Activated CD4-positive, CD25-positive, alpha-beta regulatory T cell treated with anti-CD3 and anti-CD28 coated beads, Interleukin-2, amount 50 U/mL, for 72 hours (primary cell): ENCODE data around the gene BNIP2.
"Not testable (repeated sequence)": the region's sequence is repeated elsewhere in the genome, so short reads cannot be mapped to it uniquely, and the experiment has no call there.

ENCODE experiments used
- DNase-seq: peaks from one replicate; pipeline ENCODE4 v3.0.0; 2021

Gene BNIP2

GRCh38 chr15:59687836-59688235, 1.3 kb downstream of the BNIP2 start:
- DNase-seq: no peak

GRCh38 chr15:59686389-59686788, 2.7 kb downstream of the BNIP2 start:
- DNase-seq: no peak

- DNase-seq: no peak
Observed at GRCh38 chr15:59685737-59686297, 3.3 kb downstream of the BNIP2 start.

- DNase-seq: no peak
Observed at GRCh38 chr15:59680870-59681269, 8.2 kb downstream of the BNIP2 start.

GRCh38 chr15:59680346-59680745, 8.8 kb downstream of the BNIP2 start:
- DNase-seq: no peak

GRCh38 chr15:59678620-59679019, 10.5 kb downstream of the BNIP2 start:
- DNase-seq: no peak

- no peak for DNase-seq
Observed at GRCh38 chr15:59678172-59678571, 10.9 kb downstream of the BNIP2 start.

GRCh38 chr15:59676565-59676964, 12.6 kb downstream of the BNIP2 start:
- no peak for DNase-seq

- no peak for DNase-seq
Observed at GRCh38 chr15:59674361-59674877, 14.7 kb downstream of the BNIP2 start.

GRCh38 chr15:59668556-59668955, 20.6 kb downstream of the BNIP2 start:
- no peak for DNase-seq

GRCh38 chr15:59662260-59662659, 26.9 kb downstream of the BNIP2 start:
- DNase-seq: no peak

- DNase-seq: no peak
Observed at GRCh38 chr15:59659366-59659765, 29.8 kb downstream of the BNIP2 start.

GRCh38 chr15:59657635-59658125, 31.4 kb downstream of the BNIP2 start:
- DNase-seq: no peak

- DNase-seq: peak; percentile 95
Observed at GRCh38 chr15:59656897-59657634, 32.1 kb downstream of the BNIP2 start, which contains the start of gene GTF2A2. Gene GTF2A2, minus strand, starts transcription at chr15:59657515. Its CDS starts 5,238 bp downstream, at chr15:59652277.

GRCh38 chr15:59654046-59654445, 35.1 kb downstream of the BNIP2 start:
- no peak for DNase-seq

GRCh38 chr15:59649603-59650002, 39.5 kb downstream of the BNIP2 start:
- no peak for DNase-seq

GRCh38 chr15:59647085-59647484, 42.0 kb downstream of the BNIP2 start:
- no peak for DNase-seq

GRCh38 chr15:59646277-59646676, 42.8 kb downstream of the BNIP2 start:
- no peak for DNase-seq

GRCh38 chr15:59645812-59646211, 43.3 kb downstream of the BNIP2 start:
- DNase-seq: not testable (repeated sequence)

- no peak for DNase-seq
Observed at GRCh38 chr15:59644756-59645155, 44.4 kb downstream of the BNIP2 start.

GRCh38 chr15:59642351-59642750, 46.8 kb downstream of the BNIP2 start:
- DNase-seq: no peak

- DNase-seq: not testable (repeated sequence)
Observed at GRCh38 chr15:59637507-59637906, 51.6 kb downstream of the BNIP2 start.

- no peak for DNase-seq
Observed at GRCh38 chr15:59636184-59636583, 52.9 kb downstream of the BNIP2 start.

GRCh38 chr15:59632714-59633113, 56.4 kb downstream of the BNIP2 start:
- no peak for DNase-seq
